Activated B cell treated with CpG ODN at 0.5 μM for 24 hours (primary cell): ENCODE measurements around the gene SLC2A13. TPM values are rescaled to one million over a fixed set of nuclear protein-coding genes. Genes with fewer than 3 reads are reported as not detected.

ENCODE experiments used
- ATAC-seq: fragments of 200-7000 bp; cut with Tn5 transposase; one replicate; pipeline ENCODE4 v1.10.0; 2021; ENCODE audit warnings: low read depth, mild to moderate bottlenecking, moderate library complexity
- CTCF ChIA-PET: fragments of 350-600 bp; sonication (Branson Sonifier 250); formaldehyde crosslinking; loops from one replicate; lab custom pipeline; 2021; ENCODE audit warnings: antibody characterized with exemption; lab: Charles Lee
- POLR2A ChIA-PET: fragments of 350-600 bp; sonication (Branson Sonifier 250); formaldehyde crosslinking; loops from one replicate; lab custom pipeline; 2021; ENCODE audit warnings: antibody characterized with exemption; lab: Charles Lee
- DNase-seq: peaks from one replicate; pipeline ENCODE4 v3.0.0; 2022
- H3K27ac Mint-ChIP-seq: one replicate; pipeline ENCODE4 v1.8.0; 2020; ENCODE audit warnings: mixed read lengths
- H3K27me3 Mint-ChIP-seq: one replicate; pipeline ENCODE4 v1.8.0; 2021; ENCODE audit warnings: mixed read lengths
- H3K36me3 Mint-ChIP-seq: one replicate; pipeline ENCODE4 v1.8.0; 2021; ENCODE audit warnings: low read depth, mixed read lengths
- H3K4me1 Mint-ChIP-seq: one replicate; pipeline ENCODE4 v1.8.0; 2021; ENCODE audit warnings: mixed read lengths
- H3K4me3 Mint-ChIP-seq: one replicate; pipeline ENCODE4 v1.8.0; 2020; ENCODE audit warnings: mild to moderate bottlenecking, mixed read lengths
- H3K9me3 Mint-ChIP-seq: one replicate; pipeline ENCODE4 v1.8.0; 2020; ENCODE audit warnings: mixed read lengths
- CTCF ChIP-seq: fragments of 200-600 bp; IDR thresholded peaks from one replicate; pipeline ENCODE4 v1.8.0; 2022; ENCODE audit warnings: antibody characterized with exemption, mild to moderate bottlenecking
- intact Hi-C: fragments of 100-400 bp; cut with micrococcal nuclease; formaldehyde crosslinking; loops from one replicate; pipeline ENCODE4 v1.15.1; 2024
- total RNA-seq: library from RNA; stranded (reverse); gene quantifications from 2 replicates; pipeline ENCODE4 v1.2.3, GENCODE V29; 2022

The SLC2A13 gene
- total RNA-seq, 1 donor from 2014 or later: 17.9 TPM

DNA sequence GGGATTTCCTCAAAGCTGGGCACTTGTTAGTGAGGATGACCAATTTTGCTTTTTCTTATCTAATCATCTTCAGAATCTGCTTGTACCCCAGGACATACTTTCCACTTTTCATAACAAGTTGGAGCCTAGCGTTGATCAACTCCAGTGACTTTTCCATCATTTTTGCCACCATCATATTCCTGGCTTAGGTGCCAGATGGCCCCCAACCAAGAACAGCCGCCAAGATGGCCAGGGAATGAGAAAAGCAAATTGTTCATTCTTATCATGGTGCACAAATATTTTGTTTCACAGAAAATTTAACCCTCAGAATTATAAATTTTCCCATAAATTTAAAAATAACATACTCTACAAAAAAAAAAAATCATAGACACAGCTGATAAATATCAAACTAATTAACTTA lies 37.5 kb downstream of the SLC2A13 start:
- ATAC-seq (no peak), DNase-seq (no peak)
- Mint-ChIP-seq H3K4me3 (no peak overlapping the region), H3K4me1 (peaks cover 2% of the 10 kb centered on the region), H3K27me3 (no peaks in the 10 kb centered on the region), H3K36me3 (no peaks in the 10 kb centered on the region), H3K27ac (no peak overlapping the region), H3K9me3 (no peaks in the 10 kb centered on the region)
- ChIA-PET POLR2A (no interaction called here), CTCF (no interaction called here)
- no peak for TF ChIP-seq CTCF
- intact Hi-C loops: no loop called here

DNA sequence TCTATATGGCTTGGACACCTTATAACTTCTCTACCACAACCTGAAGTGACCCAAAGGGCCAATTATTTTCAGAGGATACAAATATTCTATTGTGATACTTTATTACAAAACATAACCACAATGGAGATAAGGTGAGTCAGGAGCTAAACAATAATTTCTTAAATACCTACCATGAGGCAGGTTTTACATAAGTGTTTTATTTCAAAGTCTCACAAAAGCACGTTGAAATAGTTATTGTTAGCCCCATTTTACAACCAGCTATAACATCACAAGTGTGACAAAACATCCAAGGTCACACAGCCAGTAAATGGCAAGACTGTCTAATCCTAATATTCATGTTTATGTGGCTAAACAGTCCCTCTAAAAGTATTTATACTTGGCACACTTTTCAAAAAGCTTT lies 40.2 kb downstream of the SLC2A13 start:
- TF ChIP-seq CTCF: no peak
- intact Hi-C loops: no loop called here
- ATAC-seq: no peak
- H3K27ac Mint-ChIP-seq: no peak overlapping the region
- no peaks in the 10 kb centered on the region for H3K27me3 Mint-ChIP-seq
- no peaks in the 10 kb centered on the region for H3K36me3 Mint-ChIP-seq
- no peak for DNase-seq
- H3K4me1 Mint-ChIP-seq: no peaks in the 10 kb centered on the region
- no peak overlapping the region for H3K4me3 Mint-ChIP-seq
- ChIA-PET CTCF (no interaction called here), POLR2A (no interaction called here)
- H3K9me3 Mint-ChIP-seq: no peaks in the 10 kb centered on the region

- no peak for TF ChIP-seq CTCF
- DNase-seq: no peak
- H3K36me3 Mint-ChIP-seq: no peaks in the 10 kb centered on the region
- no peaks in the 10 kb centered on the region for H3K9me3 Mint-ChIP-seq
- no peaks in the 10 kb centered on the region for H3K4me1 Mint-ChIP-seq
- no peak overlapping the region for H3K27ac Mint-ChIP-seq
- no peaks in the 10 kb centered on the region for H3K27me3 Mint-ChIP-seq
- intact Hi-C loops: no loop called here
- CTCF ChIA-PET: no interaction called here
- H3K4me3 Mint-ChIP-seq: no peak overlapping the region
- POLR2A ChIA-PET: no interaction called here
- no peak for ATAC-seq
These were observed 42.5 kb downstream of the SLC2A13 start for GRCh38 chr12:40063414-40063813.

GRCh38 chr12:40058721-40059190 lies 47.1 kb downstream of the SLC2A13 start:
- no peak for TF ChIP-seq CTCF
- POLR2A ChIA-PET: no interaction called here
- Mint-ChIP-seq H3K36me3 (no peaks in the 10 kb centered on the region), H3K27ac (no peak overlapping the region), H3K4me1 (no peaks in the 10 kb centered on the region), H3K27me3 (no peaks in the 10 kb centered on the region), H3K9me3 (no peaks in the 10 kb centered on the region), H3K4me3 (no peak overlapping the region)
- CTCF ChIA-PET: no interaction called here
- intact Hi-C loops: no loop called here
- ATAC-seq (no peak), DNase-seq (no peak)

DNA sequence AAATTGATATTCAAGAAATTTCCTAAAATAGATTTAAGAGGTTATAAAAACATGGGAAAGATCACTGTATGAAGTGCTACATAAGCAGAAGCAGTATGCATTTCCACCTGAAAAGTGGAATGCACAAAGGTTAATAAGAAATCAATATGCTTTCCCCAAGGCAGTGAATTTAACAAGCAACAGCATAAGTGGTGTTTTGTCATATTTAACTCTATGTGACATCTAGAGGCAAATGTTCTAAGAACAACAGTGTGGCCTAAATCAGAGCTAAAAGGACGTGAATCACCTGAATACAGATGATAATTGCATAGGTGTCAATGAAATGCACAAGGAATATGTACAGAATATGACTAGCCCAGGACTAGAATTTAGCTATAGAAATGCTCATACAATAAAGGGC lies 49.5 kb downstream of the SLC2A13 start:
- Mint-ChIP-seq H3K36me3 (no peaks in the 10 kb centered on the region), H3K4me1 (no peaks in the 10 kb centered on the region), H3K4me3 (no peak overlapping the region), H3K27me3 (no peaks in the 10 kb centered on the region), H3K27ac (no peak overlapping the region), H3K9me3 (no peaks in the 10 kb centered on the region)
- POLR2A ChIA-PET: no interaction called here
- intact Hi-C loops: no loop called here
- ATAC-seq (no peak), DNase-seq (no peak)
- CTCF ChIA-PET: no interaction called here
- TF ChIP-seq CTCF: no peak
